Renal pelvis (tissue), 4 donors: Measurements from ENCODE around the gene P4HTM. TPM values are rescaled to one million over a fixed set of nuclear protein-coding genes. Genes with fewer than 3 reads are reported as not detected.
A peak's percentile ranks its signal among the peaks of the same experiment; 100 is the strongest.

Source experiments
- DNase-seq: peaks from one replicate; pipeline ENCODE4 v3.0.0-alpha.2; 2013
- polyA plus RNA-seq, 3 donors: library from polyadenylated mRNA; unstranded; fragments of 120-200 nt; gene quantifications; one replicate each; pipeline ENCODE4 v1.2.1, GENCODE V29; 2013; ENCODE audit not compliant: insufficient read length in 3 of 3

P4HTM gene
- polyA plus RNA-seq, 3 donors = 53.3 to 55.6 (median 54.8) TPM

- DNase-seq = peak; percentile 98
Measured at GRCh38 chr3:49021213-49021812, 31.3 kb downstream of the P4HTM start.

DNA sequence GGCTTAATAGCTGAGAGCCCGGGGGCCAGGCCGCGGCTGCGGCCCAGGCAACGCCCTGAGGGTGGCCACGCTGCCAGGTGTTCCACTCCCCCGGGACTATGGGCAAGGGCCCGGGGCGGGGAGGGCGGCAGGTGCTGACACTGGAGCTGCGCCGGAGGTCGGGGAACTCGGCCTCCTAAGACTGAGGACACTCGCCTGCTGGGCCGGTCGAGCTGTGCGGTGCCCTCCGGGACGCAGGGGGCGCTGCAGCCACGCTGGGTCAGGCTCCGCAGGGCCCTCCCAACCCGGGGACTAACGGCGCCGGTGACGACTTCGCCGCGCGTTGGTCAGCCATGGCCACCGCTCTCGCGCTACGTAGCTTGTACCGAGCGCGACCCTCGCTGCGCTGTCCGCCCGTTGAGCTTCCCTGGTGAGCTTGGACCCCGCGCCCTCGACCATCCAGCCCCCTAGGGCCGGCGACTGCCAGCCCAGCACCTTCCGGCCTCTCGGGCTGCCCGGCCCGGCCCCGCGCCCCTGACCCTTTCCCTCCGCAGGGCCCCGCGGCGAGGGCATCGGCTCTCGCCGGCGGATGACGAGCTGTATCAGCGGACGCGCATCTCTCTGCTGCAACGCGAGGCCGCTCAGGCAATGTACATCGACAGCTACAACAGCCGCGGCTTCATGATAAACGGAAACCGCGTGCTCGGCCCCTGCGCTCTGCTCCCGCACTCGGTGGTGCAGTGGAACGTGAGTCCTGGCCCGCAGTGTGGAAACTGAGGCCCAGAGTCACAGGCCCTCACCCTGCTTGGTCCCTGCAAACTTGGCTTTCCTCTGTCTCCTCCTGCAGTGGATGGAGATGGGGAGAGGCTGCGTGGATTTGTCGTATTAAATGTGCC, 32.0 kb downstream of the P4HTM start, which contains the start of gene NDUFAF3:
Gene NDUFAF3, plus strand, starts transcription at position 309 of the 875 bp plus-strand sequence. Its CDS starts 24 bp downstream, at position 333.
- DNase-seq = peak; percentile 92

GRCh38 chr3:49022688-49023171, 32.7 kb downstream of the P4HTM start:
- DNase-seq = no peak

DNA sequence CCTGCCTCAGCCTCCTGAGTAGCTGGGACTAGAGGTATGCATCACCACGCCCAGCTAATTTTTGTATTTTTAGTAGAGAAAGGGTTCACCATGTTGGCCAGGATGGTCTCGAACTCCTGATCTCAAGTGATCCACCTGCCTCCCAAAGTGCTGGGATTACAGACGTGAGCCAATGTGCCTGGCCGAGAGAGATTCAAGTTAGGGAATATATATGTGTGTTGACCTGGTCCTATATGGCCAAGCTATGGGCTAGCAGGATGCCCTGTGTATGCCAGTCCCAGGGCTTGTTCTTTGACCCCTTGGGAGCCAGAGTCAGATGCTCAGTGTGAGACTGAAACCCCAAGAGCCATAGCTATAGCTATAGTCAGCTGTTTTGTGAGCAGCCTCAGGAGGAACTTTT, 33.7 kb downstream of the P4HTM start:
- no peak for DNase-seq

DNA sequence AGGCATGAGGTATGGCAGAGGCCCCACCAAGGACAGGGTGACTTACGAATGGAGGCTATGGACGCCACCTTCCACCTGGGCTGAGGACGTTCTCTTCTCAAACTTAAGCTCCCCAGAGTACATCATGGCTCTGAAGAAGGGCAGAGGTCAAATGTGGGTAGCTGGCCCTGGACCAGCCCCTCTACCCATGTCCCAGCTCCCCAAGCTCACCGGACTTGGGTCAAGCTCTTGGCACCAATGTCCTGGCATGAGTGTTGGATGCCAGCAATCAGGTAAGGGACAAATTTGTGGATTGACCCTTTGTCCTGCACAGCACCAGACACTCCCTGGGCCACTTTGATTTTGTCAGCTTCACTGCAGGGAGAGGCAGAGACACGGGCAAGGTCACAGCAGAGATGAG, 34.4 kb downstream of the P4HTM start:
- no peak for DNase-seq

DNA sequence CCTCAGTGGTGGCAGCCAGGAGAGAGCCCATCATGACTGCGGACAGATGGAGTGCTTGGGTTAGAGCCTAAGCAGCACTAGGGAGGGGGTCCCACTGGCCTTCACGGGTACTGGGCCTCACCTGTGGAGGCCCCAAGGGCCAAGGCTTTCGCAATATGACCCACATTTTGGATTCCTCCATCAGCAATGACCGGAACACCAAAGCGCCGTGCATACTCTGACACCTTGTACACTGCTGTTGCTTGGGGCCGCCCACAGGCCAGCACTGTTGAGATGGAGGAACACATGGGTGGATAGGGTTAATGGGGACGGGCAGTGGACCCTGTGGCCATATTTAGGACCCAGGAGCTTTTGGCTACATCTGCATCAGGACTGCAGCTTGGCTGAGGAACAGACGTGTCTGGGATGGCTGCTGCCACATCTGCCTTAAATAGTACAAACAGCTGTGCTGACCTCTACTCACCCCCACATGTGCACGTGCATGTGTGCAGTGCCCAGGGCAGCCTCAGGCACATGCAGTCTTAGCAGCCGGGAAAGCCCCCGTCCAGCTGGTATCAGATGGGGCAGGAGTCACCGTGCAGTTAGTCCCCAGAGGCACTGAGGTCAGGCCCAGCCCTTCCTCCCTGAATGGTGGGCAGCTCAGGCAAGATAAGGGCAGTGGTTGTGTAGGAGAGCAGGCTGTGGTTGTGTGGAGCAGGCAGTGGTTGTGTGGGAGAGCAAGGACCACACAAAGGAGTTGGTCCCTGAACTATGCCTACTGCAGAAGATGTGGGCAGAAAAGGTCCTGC, 35.2 kb downstream of the P4HTM start:
- DNase-seq = no peak

DNA sequence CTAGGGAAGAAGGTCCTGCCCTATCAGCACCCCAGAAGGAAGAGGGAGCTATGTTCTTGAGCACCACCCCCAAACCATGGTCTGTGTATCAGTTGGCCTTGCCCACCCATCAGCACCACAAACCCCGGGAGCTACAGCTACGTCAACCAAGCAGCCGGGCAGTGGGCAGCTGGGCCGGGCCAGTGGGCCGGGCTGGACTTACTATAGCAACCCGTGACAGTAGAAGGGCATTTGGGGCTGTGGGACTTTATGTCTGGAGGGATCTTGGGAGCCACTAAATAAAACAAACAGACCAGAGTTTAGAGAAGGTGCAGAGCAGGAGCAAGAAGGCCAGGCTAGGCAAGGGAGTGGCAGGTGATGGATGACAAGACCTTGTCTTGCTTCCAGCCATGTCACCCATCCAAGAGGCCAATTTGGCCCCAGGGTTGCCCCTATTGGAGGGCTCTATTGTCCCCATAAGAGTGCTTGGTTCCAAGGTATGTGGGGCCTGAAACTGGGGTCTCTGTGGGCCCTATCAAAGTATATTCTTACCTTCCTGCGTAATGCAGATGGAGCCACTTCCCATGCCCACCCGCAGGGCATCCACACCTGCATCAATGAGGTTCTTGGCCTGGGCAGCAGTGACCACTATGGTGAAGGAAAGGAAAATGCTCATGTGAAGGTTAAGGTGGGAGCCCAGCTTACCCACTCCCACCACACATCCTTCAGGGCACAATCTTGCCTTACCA, 35.9 kb downstream of the P4HTM start:
- DNase-seq = no peak

- DNase-seq = no peak
Measured at GRCh38 chr3:49026536-49026935, 36.5 kb downstream of the P4HTM start.

DNA sequence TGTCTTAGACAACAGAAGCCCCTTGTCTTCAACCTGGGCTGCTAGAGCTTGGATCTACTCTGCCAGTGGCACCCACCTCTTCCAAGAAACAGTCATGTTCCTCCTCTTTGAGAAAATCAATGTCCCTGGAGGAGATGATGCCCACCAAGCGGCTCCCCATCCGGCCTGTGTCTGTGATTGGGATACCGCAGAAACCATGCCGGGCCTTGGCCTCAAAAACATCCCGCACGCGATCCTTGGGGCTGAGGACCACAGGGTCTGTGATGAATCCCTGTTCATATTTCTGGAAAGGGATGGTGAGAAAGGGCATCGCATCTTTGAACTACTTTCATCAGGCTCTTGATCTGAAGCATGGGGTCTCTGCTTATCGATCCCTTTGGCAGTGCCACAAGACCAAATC, 37.6 kb downstream of the P4HTM start:
- no peak for DNase-seq

- DNase-seq = no peak
Measured at GRCh38 chr3:49028298-49028672, 38.2 kb downstream of the P4HTM start.

- peak; percentile 93 for DNase-seq
Measured at GRCh38 chr3:49028673-49029562, 38.9 kb downstream of the P4HTM start, which contains the start of gene IMPDH2. Gene IMPDH2, minus strand, starts transcription at chr3:49029398. Its CDS starts 48 bp downstream, at chr3:49029350.

GRCh38 chr3:49029563-49029884, 39.5 kb downstream of the P4HTM start:
- no peak for DNase-seq

- no peak for DNase-seq
Measured at GRCh38 chr3:49030321-49030720, 40.3 kb downstream of the P4HTM start.

GRCh38 chr3:49032646-49033304, 42.7 kb downstream of the P4HTM start:
- no peak for DNase-seq

DNA sequence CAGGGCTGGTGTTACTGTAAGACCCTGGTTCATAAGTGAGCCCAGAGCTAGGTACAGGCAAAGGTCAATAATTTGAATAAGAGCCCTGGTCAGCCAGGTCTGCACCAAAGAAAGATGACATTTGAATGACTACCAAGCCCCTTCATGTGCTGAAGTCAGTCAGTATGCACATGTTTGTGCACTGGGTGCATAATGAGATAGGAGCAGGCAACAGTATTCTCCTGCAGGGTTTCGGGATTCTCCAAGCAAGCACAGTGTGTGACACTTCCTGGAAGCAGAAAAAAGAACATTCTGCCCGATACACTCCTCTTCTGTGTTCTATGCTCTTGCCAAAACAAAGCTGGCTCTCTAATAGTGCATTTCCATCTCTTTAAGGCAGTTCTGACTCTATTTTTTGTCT, 44.6 kb downstream of the P4HTM start:
- no peak for DNase-seq

GRCh38 chr3:49035281-49035680, 45.2 kb downstream of the P4HTM start:
- no peak for DNase-seq

- no peak for DNase-seq
Measured at GRCh38 chr3:49053543-49053942, 63.5 kb downstream of the P4HTM start.

DNA sequence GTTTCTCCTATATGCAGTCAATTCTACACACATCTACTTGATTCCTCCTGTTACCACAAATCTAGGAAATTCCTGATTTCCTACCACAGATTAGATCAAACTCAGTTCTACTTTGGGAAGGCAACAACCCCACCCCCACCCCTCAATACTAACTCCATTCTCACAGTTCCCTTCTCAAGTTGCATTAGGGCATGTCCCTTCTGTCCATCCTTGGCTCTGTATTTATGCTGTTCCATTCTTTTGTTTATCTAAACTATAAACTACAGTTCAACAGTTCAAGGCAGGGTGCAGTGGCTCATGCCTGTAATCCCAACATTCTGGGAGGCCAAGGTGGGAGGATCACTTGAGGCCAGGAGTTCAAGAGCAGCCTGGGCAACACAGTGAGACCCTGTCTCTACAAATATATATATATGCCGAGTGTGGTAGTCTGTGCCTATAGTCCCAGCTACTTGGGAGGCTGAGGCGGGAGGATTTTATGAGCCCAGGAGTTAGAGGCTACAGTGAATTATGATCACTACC, 64.4 kb downstream of the P4HTM start:
- no peak for DNase-seq
